NT2/D1 (cell line): ENCODE measurements around the gene SLC22A2.

Source experiments
- DNase-seq: peaks from one replicate; pipeline ENCODE4 v3.0.0-alpha.2; 2011; ENCODE audit warnings: low read depth, low spot score
- H3K27me3 ChIP-seq: 2 replicates; pipeline ENCODE4 v1.6.0; 2011; ENCODE audit warnings: mild to moderate bottlenecking; ENCODE audit not compliant: insufficient read length, insufficient read depth
- H3K36me3 ChIP-seq: 2 replicates; pipeline ENCODE4 v1.6.1; 2011; ENCODE audit warnings: mild to moderate bottlenecking, low read length, mixed read lengths; ENCODE audit not compliant: insufficient read depth, insufficient read length
- H3K4me1 ChIP-seq: 2 replicates; pipeline ENCODE4 v1.5.1; 2011; ENCODE audit not compliant: insufficient read depth, insufficient read length
- H3K4me3 ChIP-seq: 2 replicates; pipeline ENCODE4 v1.5.1; 2011; ENCODE audit warnings: low read depth; ENCODE audit not compliant: insufficient read length
- H3K9ac ChIP-seq: 2 replicates; pipeline ENCODE4 v1.6.0; 2011; ENCODE audit warnings: low read depth; ENCODE audit not compliant: insufficient read length
- H3K9me3 ChIP-seq: 2 replicates; pipeline ENCODE4 v1.5.1; 2011; ENCODE audit warnings: mild to moderate bottlenecking, low read length; ENCODE audit not compliant: insufficient read depth
- SUZ12 ChIP-seq: IDR thresholded peaks from 2 replicates; pipeline ENCODE4 v1.6.1; 2011; ENCODE audit not compliant: insufficient read length, insufficient read depth; ENCODE audit errors: extremely low read depth
- YY1 ChIP-seq: IDR thresholded peaks from 2 replicates; pipeline ENCODE4 v1.6.1; 2011; ENCODE audit not compliant: insufficient read length, insufficient read depth
- ZNF274 ChIP-seq: IDR thresholded peaks from 2 replicates; pipeline ENCODE4 v1.6.1; 2011; ENCODE audit warnings: mild to moderate bottlenecking, low read depth, low read length

SLC22A2 gene

DNA sequence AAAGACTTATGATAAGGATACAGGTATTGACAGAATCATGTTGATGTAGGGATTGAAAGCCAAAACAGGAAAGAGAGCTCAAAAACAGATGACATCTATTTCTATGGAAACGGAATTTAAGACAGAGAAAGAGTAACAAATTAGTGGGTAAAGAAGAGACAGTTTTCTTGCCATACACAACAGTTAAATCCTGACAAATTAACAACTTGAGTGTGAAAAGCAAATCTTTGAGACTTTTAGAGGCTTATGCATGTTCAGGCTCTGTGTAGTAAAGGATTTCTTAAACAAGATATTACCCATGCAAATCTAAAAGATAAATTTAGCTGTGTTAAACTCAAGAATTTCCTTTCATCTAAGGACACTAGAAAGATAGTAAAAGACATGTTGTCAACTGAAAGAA lies 68.5 kb downstream of the SLC22A2 start:
- Histone ChIP-seq H3K9me3 (peaks cover 21% of the 10 kb centered on the region; the same call in 1 of the 2 replicates), H3K36me3 (no peaks in the 10 kb centered on the region), H3K4me1 (no peaks in the 10 kb centered on the region), H3K4me3 (no peak overlapping the region), H3K27me3 (no peaks in the 10 kb centered on the region), H3K9ac (no peak overlapping the region)
- no peak for TF ChIP-seq YY1
- no peak for TF ChIP-seq SUZ12
- no peak for TF ChIP-seq ZNF274
- no peak for DNase-seq

DNA sequence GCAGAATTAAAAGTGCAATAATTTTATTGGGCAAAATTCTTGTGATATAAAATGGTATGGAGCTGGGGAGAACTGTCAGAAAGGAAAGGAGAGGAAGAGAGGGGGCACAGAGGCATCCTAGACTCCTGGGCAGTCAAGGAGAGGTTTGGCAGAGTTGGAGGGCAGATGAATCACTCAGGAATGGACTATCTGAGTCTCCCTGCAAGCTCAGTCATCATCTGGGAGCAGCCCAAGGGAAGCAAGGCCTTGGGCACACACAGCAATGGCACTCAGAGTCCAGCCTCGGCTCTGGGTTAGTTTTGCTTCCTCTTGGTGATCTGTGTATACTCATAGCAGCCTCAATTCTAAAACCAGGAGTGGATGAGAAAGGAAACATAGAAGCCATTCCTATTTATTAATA lies 69.8 kb downstream of the SLC22A2 start:
- DNase-seq: no peak
- Histone ChIP-seq H3K9me3 (peaks cover 8% of the 10 kb centered on the region; the same call in 1 of the 2 replicates), H3K9ac (no peak overlapping the region), H3K4me1 (no peaks in the 10 kb centered on the region), H3K27me3 (no peaks in the 10 kb centered on the region), H3K4me3 (no peak overlapping the region), H3K36me3 (no peaks in the 10 kb centered on the region)
- TF ChIP-seq YY1: no peak
- no peak for TF ChIP-seq ZNF274
- no peak for TF ChIP-seq SUZ12

DNA sequence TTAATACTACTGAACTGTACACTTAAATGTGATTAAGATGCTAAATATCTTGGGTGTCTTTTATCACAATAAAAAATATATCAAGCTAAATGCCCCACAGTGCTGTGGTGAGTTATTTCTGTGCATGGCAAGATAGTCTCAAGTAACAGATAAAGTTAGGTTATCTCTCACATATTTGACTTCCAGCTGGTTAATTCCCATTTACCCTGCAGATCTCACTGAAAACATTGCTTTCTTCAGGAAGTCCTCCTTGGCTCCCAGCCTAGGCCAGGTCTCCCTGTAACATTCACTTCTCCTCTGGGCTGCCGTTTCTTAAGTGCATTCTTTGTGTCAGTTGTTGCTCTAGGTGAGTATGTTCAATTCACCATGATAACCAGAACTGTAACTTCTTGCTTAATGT lies 77.9 kb downstream of the SLC22A2 start:
- Histone ChIP-seq H3K4me3 (no peak overlapping the region), H3K9me3 (no peaks in the 10 kb centered on the region), H3K4me1 (no peaks in the 10 kb centered on the region), H3K36me3 (no peaks in the 10 kb centered on the region), H3K27me3 (no peaks in the 10 kb centered on the region), H3K9ac (no peak overlapping the region)
- DNase-seq: no peak
- TF ChIP-seq SUZ12 (no peak), ZNF274 (no peak), YY1 (no peak)

DNA sequence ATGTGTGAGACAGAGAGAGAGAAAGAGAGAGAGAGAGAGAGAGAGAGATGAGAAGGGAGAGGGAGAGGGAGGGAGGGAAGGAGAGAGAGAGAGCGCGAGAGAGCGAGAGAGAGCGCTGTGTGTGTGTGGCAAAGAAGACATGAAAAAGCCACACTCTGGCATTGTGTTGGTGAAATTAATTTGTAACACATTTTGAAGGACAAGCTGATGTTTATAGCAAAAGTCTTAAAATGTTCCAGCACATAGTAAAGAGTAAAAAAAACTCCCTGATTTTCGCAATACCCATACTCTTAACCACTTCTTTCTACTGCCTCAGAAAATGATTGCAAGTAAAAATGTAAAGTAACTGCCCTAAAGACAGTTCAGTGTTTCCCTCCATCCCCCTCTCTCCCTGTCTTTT lies 80.3 kb downstream of the SLC22A2 start:
- no peak for TF ChIP-seq ZNF274
- no peak for TF ChIP-seq SUZ12
- TF ChIP-seq YY1: no peak
- Histone ChIP-seq H3K9me3 (no peaks in the 10 kb centered on the region), H3K9ac (no peak overlapping the region), H3K36me3 (no peaks in the 10 kb centered on the region), H3K4me3 (no peak overlapping the region), H3K27me3 (no peaks in the 10 kb centered on the region), H3K4me1 (no peaks in the 10 kb centered on the region)
- DNase-seq: no peak

DNA sequence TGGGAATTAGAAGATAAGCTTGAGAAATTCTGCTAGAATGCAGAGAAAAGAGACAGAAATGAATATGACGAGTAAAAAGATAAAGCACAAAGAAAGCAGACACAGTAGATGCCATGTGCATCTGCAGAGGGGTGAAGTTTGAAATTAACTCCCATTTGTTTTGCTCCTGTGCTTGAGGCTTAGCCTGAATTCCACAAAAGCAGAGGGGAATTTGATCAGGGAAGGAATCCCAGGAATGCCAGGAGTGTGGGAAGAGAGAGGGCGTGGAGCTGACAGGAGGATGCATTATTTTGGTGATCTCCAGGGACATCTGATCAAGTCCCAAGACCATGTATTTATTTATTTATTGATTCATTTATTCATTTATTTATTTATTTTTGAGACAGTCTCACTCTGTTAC lies 81.4 kb downstream of the SLC22A2 start:
- no peaks in the 10 kb centered on the region for H3K27me3 ChIP-seq
- no peak for DNase-seq
- H3K9me3 ChIP-seq: no peaks in the 10 kb centered on the region
- H3K36me3 ChIP-seq: no peaks in the 10 kb centered on the region
- no peaks in the 10 kb centered on the region for H3K4me1 ChIP-seq
- TF ChIP-seq ZNF274 (no peak), SUZ12 (no peak), YY1 (no peak)
- no peak overlapping the region for H3K4me3 ChIP-seq
- no peak overlapping the region for H3K9ac ChIP-seq

DNA sequence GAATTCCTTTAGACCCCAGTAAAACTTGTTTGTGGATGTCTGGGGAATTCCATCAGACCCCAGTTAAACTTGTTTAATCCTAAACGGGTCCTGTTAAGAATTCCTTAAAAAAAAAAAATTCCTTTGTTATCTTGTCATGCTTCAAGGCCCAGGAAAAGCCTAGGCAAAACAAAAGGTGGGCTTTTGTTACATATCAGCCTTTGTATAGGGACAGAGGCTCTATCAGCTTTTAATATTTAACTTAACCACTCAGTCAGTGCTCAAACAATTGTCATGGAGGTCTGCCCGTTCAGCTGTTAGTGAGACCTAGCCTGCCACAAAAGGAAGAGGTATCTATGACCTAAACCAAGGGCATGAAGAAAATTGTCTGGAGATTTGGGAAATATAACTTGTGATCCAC lies 83.9 kb downstream of the SLC22A2 start:
- Histone ChIP-seq H3K36me3 (no peaks in the 10 kb centered on the region), H3K9ac (no peak overlapping the region), H3K4me1 (no peaks in the 10 kb centered on the region), H3K27me3 (no peaks in the 10 kb centered on the region), H3K4me3 (no peak overlapping the region), H3K9me3 (no peaks in the 10 kb centered on the region)
- no peak for DNase-seq
- TF ChIP-seq SUZ12 (no peak), ZNF274 (no peak), YY1 (no peak)

DNA sequence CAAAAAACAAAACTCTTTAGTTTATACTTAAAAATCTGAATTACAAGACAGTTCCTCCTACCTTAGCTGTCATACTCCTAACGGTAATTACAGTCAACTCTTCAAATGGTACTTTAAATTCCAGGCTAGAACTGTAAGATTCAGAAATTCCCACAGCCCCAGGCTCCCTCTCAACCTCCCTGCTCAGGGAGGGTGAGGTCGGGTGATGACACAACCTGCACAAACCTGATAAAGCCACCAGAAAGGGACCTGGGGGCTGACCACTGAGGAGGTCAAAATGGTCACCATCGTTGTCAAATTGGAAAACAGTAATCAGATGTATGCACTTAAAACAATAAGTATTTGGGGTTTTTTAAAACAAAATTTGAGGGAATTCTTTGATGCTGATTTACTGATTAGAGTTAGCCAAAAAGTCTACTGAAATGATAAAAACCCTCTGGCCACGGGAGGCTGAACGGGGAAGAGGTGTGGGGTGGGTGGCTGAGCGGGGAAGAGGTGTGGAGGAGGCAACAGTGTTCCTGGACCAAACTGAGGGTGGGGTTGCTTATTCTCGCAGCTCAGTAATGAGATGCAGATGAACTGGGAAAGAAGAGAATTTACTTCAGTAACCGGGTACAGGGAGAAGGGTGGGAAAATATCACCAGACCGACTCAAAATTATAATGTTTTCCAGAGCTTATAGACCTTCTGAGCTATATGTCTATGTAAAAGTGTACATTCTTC lies 84.7 kb downstream of the SLC22A2 start:
- TF ChIP-seq ZNF274: no peak
- Histone ChIP-seq H3K27me3 (no peaks in the 10 kb centered on the region), H3K9me3 (no peaks in the 10 kb centered on the region), H3K4me1 (no peaks in the 10 kb centered on the region), H3K36me3 (no peaks in the 10 kb centered on the region), H3K4me3 (no peak overlapping the region), H3K9ac (no peak overlapping the region)
- DNase-seq: no peak

DNA sequence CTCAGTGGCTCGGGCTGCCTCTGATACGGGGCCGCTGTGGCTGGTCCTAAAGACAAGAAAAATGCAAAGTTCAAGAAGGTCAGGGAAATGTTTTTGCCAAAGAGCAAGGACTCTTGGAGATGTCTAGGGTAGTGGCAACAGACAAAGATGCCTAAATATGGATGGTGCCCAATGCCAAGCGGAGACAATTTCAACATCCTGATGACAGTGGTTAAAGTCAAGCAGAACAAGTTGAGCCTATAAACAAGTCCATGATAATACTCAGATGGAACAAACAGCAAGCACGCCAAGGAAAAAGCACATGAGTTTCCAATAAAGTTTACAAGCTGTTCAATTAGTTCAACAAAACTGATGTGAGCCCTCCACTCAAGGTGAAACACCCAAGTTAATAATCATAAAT lies 85.9 kb downstream of the SLC22A2 start:
- Histone ChIP-seq H3K9ac (no peak overlapping the region), H3K4me1 (no peaks in the 10 kb centered on the region), H3K4me3 (no peak overlapping the region), H3K9me3 (no peaks in the 10 kb centered on the region), H3K36me3 (no peaks in the 10 kb centered on the region), H3K27me3 (no peaks in the 10 kb centered on the region)
- DNase-seq: no peak
- TF ChIP-seq SUZ12 (no peak), ZNF274 (no peak), YY1 (no peak)
